HEK293 (cell line): ENCODE results near the gene TMEM198.

ENCODE experiments used
- AEBP2 ChIP-seq: fragments of 450-650 bp; formaldehyde crosslinking; IDR thresholded peaks from 2 replicates; pipeline ENCODE4 v1.5.1; 2016; ENCODE audit warnings: missing biosample characterization, missing genetic modification characterization, borderline replicate concordance
- CTCF ChIP-seq: fragments of 450-650 bp; formaldehyde crosslinking; IDR thresholded peaks from 2 replicates; pipeline ENCODE4 v1.5.1; 2016; ENCODE audit warnings: missing biosample characterization, missing genetic modification characterization
- HIC1 ChIP-seq: fragments of 450-650 bp; formaldehyde crosslinking; IDR thresholded peaks from 2 replicates; pipeline ENCODE4 v1.5.1; 2016; ENCODE audit warnings: missing biosample characterization, missing genetic modification characterization
- REPIN1 ChIP-seq: fragments of 450-650 bp; formaldehyde crosslinking; IDR thresholded peaks from 2 replicates; pipeline ENCODE4 v1.5.1; 2017; ENCODE audit warnings: missing biosample characterization, missing genetic modification characterization, low read depth
- REST ChIP-seq: fragments of 450-650 bp; formaldehyde crosslinking; IDR thresholded peaks from 2 replicates; pipeline ENCODE4 v1.5.1; 2016; ENCODE audit warnings: missing biosample characterization, missing genetic modification characterization
- ZBTB44 ChIP-seq: fragments of 450-650 bp; IDR thresholded peaks from 2 replicates; pipeline ENCODE4 v1.5.1; 2018; ENCODE audit warnings: missing biosample characterization, mild to moderate bottlenecking, missing genetic modification characterization
- ZBTB8A ChIP-seq: fragments of 450-650 bp; formaldehyde crosslinking; IDR thresholded peaks from 2 replicates; pipeline ENCODE4 v1.5.1; 2016; ENCODE audit warnings: missing biosample characterization, missing genetic modification characterization
- ZNF426 ChIP-seq: fragments of 450-650 bp; formaldehyde crosslinking; IDR thresholded peaks from 2 replicates; pipeline ENCODE4 v1.5.1; 2017; ENCODE audit warnings: missing biosample characterization, missing genetic modification characterization, mild to moderate bottlenecking, inconsistent platforms, moderate library complexity
- ZNF48 ChIP-seq: fragments of 450-650 bp; formaldehyde crosslinking; IDR thresholded peaks from 2 replicates; pipeline ENCODE4 v1.5.1; 2016; ENCODE audit warnings: missing biosample characterization, missing genetic modification characterization
- ZNF510 ChIP-seq: fragments of 450-650 bp; formaldehyde crosslinking; IDR thresholded peaks from 2 replicates; pipeline ENCODE4 v1.5.1; 2018; ENCODE audit warnings: mild to moderate bottlenecking, missing genetic modification characterization, missing biosample characterization; ENCODE audit not compliant: insufficient replicate concordance
- ZNF521 ChIP-seq: fragments of 450-650 bp; formaldehyde crosslinking; IDR thresholded peaks from 2 replicates; pipeline ENCODE4 v1.5.1; 2017; ENCODE audit warnings: missing biosample characterization, mild to moderate bottlenecking, missing genetic modification characterization
- ZNF704 ChIP-seq: fragments of 450-650 bp; formaldehyde crosslinking; IDR thresholded peaks from 2 replicates; pipeline ENCODE4 v1.5.1; 2016; ENCODE audit warnings: missing biosample characterization, missing genetic modification characterization
- ZNF785 ChIP-seq: fragments of 450-650 bp; formaldehyde crosslinking; IDR thresholded peaks from 2 replicates; pipeline ENCODE4 v1.5.1; 2016; ENCODE audit warnings: missing biosample characterization, missing genetic modification characterization
- ZSCAN18 ChIP-seq: fragments of 450-650 bp; formaldehyde crosslinking; IDR thresholded peaks from 2 replicates; pipeline ENCODE4 v1.5.1; 2016; ENCODE audit warnings: missing biosample characterization, missing genetic modification characterization

- TF ChIP-seq HIC1 (tag by site-specific recombination) (no peak), REPIN1 (tag by site-specific recombination) (no peak), ZNF704 (tag by site-specific recombination) (no peak), ZNF48 (tag by site-specific recombination) (no peak), ZBTB8A (tag by site-specific recombination) (no peak), CTCF (no peak), REST (tag by site-specific recombination) (no peak), AEBP2 (tag by site-specific recombination) (no peak), ZBTB44 (tag by site-specific recombination) (no peak), ZNF785 (tag by site-specific recombination) (no peak), ZNF426 (tag by site-specific recombination) (no peak), ZNF521 (tag by site-specific recombination) (no peak), ZNF510 (no peak), ZSCAN18 (tag by site-specific recombination) (no peak)
These were observed 7.9 kb downstream of the TMEM198 start for GRCh38 chr2:219551441-219552381.
